Medulla oblongata (tissue), 1 donor: ENCODE results near the gene VWF.

Experiments
- DNase-seq: peaks from one replicate; pipeline ENCODE4 v3.0.0-alpha.2; 2015; ENCODE audit errors: extremely low spot score

The VWF gene

GRCh38 chr12:5948696-5949095 is 175.8 kb downstream of the VWF start:
- no peak for DNase-seq

DNA sequence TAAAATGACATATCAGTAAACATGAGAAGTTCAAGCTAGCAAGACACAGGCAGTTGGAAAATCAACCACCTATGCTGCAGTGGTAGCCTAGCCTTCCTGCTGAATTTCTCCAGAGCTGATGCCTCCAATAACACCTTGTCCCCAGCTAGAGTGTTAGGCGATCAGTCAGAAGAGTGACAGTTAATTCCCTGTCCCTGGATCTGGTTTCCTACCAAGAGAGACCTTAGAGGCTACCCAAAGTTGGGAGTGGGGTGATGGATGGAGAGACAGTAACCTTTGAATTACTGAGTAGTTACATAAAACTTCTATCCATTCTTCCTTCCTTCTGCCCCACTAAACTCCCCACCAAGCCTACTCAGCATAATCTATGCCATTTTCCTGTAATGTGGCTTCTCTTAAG is 177.5 kb downstream of the VWF start:
- DNase-seq = no peak

DNA sequence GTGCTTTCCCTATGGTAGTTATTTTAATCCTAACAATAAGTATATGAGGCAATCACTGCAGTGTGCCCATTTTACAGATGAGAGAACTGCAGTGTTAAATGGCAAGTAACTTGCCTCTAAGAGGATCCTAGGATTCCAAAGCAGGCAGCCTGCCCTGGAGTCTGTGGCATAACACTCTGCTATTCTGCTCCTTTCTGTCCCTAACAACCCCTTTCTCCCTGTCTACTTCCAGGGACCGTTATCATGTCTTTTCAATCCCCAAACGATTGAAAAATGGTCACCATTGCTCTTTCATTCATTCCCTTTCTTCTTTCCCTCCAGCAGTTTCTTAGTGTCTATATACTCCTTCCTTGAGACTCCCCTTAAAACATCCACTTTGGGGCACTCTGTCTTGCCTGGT is 178.1 kb downstream of the VWF start:
- no peak for DNase-seq

- no peak for DNase-seq
Observed at GRCh38 chr12:5945071-5946008, 179.1 kb downstream of the VWF start, which contains the start of gene ANO2. ANO2 (minus strand) TSS chr12:5945259; CDS start chr12:5945217, 42 bp downstream.

GRCh38 chr12:5944688-5945070 is 179.8 kb downstream of the VWF start:
- no peak for DNase-seq

DNA sequence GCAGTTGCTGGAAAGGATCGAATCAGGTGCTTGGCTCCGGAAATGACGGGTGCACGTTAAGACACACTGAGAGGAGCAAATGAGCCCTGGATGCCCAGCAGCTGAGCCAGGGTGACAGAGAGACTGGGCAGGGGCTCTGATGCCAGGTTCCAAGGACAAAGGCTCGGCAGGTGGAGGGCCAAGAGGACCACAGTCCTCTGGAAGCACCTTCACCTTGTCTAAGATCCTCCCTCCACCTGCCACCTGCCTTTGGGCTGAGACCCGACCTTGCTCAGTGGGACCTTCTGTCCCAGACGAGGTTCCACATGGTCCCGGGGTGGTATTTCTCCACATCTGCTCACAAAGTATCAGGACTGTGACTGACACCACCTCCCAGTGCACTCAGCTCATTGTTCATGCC is 180.4 kb downstream of the VWF start:
- DNase-seq = no peak

GRCh38 chr12:5941907-5942306 is 182.6 kb downstream of the VWF start:
- no peak for DNase-seq

GRCh38 chr12:5927732-5928516 is 196.5 kb downstream of the VWF start:
- no peak for DNase-seq

DNA sequence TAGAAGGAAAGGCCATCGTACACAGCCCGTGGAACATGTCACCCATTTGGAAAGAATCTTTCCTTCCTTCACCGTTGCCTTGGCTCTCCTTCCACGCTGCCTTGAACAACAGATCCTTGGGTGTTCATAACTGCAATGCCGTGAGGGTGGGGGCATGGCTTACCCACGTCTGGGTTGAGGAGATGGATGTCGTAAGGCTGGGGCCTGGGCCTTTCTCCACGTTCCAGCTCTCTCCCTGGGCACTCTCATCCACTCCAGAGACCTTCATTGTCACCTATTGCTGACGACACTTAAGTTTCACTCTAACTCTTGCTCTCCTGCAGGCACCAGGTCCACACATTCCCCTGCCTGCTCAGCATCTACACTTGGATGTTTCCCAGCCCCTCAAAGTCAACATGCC is 198.8 kb downstream of the VWF start:
- DNase-seq = no peak

- DNase-seq = no peak
Observed at GRCh38 chr12:5924342-5924741, 200.1 kb downstream of the VWF start.

DNA sequence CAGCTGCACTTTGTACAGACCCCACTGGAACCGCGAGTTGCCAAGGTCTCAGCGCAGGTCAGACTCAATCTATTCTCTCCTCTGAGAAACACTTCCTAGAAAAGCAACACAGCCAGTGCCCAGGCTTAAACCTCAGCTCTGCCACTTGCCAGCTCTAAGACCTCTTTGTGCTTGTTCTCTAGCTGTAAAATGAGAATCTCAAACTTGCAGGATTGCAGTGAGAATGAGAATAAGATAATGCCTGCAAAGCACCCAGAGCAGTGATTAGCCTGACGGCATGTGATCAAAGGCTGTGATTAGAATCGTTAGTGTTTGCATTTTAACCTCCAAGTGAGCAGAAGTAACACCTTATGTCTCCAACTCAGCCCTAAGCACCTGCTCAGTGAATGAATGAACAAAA is 200.7 kb downstream of the VWF start:
- DNase-seq = peak; percentile 14

DNA sequence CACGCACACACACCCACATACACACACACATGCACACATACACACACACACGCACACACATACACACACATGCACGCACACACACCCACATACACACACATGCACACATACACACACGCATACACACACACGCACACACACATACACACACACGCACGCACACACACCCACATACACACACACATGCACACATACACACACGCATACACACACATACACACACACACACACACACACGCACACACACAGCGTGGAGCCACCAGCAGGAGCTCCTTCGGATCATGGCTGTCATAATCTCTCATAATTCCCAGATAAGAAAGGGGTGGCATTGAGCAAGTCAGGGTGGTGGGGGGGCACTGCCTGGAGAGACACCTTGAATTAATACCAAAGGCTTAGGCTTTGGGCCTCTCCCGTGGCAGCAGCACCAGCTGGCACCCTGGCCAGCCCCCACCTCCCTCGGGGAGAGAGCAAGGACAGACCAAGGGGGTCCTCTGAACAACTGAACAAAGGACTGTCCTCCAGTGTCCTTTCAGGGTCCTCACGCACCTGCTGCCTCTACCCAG is 201.3 kb downstream of the VWF start:
- DNase-seq = no peak

- DNase-seq = no peak
Observed at GRCh38 chr12:5921966-5922899, 202.2 kb downstream of the VWF start.

DNA sequence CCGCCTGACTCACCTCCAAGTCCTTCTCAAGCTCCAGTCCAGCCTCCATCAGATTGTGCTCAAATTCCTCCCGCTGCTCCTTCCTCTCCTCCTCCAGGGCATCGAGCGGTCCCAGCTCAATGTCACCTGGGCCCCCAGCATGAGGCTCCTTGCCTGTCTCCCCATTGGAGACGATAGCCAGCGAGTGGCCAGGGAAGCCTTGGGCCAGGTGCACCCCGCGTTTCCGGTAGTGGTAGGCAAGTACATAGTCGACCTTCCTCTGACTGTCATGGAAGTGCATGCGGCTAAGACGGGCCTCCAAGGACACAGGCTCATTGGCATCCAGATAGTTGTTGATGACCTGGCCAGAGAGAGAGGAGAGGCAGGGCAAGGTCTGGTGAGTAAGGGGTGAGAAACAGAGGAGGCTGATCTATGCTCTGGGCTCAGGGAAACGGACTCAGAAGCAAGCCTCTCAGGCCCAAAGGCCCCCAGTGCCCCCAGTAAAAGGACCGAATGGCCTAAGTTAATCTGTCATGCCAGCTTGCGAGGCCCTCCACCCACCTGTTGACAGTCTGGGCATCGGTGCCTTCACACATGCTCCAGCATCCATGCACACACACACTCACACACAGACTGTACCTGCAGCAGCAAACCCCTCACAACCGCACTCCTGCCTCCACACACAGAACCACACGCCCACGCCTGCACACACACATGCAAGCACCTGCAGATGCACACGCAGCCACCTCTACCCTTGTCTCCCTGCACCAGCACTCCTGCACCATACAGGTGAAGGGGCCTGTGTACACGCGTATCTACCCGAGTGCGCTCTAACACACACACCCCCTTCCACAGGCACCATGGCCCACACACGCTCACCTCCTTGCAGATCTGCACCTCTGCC is 203.2 kb downstream of the VWF start:
- no peak for DNase-seq

DNA sequence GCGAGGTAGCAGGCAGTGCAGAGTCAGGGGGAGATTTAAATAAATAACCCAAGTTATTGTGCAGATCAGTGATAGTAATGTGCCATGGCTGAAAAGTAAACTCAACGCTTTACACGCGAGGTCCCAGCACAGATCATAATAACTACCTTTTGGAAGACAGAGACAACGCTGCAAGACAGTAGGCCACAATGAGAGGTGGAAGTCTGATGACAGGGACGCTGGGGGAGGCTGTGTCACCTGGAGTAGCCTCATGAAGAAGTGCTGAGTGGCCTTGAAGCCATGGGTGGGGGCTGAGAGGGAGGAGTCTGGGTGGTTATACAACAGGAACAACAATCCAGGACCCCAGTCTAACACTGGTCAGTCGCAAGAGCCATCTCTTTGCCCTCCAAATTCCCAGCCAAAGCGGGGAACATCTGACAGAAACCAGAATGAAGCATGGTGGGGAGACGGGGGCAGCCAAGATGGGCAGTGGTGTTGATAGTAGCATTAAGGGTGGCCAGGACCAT is 207.6 kb downstream of the VWF start:
- no peak for DNase-seq

- DNase-seq = no peak
Observed at GRCh38 chr12:5915511-5915910, 209.0 kb downstream of the VWF start.

DNA sequence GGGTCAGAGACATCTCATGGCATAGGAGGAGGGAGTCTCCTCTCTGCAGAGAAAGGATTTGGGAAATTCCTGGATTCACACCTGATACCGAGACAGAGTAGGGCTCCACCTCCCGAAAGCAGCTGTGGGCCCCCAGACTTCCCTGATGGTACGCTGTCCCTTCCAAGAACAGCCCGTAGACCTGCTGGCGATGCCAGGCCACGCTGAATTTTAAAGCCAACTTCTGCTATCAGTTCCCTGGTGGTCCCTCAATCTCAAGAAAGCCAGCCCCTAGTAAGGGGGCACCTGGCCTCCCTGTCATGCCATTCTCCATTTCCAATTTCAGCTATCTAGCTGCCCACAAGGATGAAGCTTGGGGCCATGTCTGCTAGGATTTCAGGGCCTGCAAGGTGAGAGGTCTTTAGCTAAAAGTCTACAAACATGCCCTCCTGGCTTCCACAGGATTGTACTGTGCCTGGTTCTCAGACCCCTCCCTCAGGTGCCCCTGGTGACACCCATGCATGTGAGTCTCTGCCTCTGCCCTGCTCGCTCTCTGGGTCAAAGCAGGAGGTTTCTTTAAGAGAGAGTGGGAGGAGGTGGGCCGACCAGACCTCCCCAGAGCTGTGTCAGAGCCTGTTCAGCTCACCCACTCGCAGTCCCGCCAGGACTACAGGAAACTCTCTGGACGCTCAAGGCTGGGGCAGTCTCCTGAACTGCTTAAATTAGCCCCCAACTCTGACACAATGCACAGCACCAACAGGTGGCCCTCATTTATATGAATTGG is 209.9 kb downstream of the VWF start:
- DNase-seq = no peak

DNA sequence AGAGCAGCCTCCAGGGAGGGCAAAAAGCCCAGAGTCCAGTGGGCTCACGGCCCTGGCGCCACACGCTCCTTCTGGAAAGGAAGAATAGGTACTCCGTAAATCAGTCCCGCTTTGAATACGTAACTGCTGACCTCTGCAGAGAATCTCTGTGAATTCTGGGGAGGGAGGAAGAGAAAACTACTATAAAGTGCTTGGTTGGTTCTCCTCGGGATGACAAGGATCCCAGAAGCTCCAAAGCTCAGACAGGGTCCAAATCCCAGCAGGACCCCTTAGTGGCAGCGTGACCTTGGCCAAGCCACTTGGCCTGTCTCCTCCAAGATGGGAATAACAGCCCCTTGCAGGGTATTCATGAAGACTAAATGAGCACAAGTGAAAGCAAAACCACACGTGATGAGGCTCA is 211.1 kb downstream of the VWF start:
- peak; percentile 47 for DNase-seq
